SK-N-SH treated with all-trans-retinoic acid at 6 μM for 48 hours (cell line): ENCODE results near the gene USP14.
"Not testable (repeated sequence)": the region's sequence is repeated elsewhere in the genome, so short reads cannot be mapped to it uniquely, and the experiment has no call there.

ENCODE experiments used
- ATAC-seq: fragments of 200-7000 bp; cut with Tn5 transposase; 3 replicates; pipeline ENCODE4 v1.9.1; 2020; ENCODE audit warnings: mild to moderate bottlenecking, moderate library complexity
- ARNTL ChIP-seq: fragments of 450-650 bp; formaldehyde crosslinking; IDR thresholded peaks from 2 replicates; pipeline ENCODE4 v1.5.0; 2020; ENCODE audit warnings: low read depth, mild to moderate bottlenecking, moderate library complexity, borderline replicate concordance
- BACH2 ChIP-seq: fragments of 250-450 bp; sonication (Bioruptor Pico); IDR thresholded peaks from 2 replicates; pipeline ENCODE4 v1.9.0; 2021; ENCODE audit warnings: mild to moderate bottlenecking, borderline replicate concordance
- ESRRG ChIP-seq: fragments of 250-450 bp; sonication (Bioruptor Pico); IDR thresholded peaks from 2 replicates; pipeline ENCODE4 v1.6.1; 2021; ENCODE audit warnings: mild to moderate bottlenecking
- GLIS3 ChIP-seq: fragments of 250-450 bp; sonication (Bioruptor Pico); IDR thresholded peaks from 2 replicates; pipeline ENCODE4 v1.5.0; 2020; ENCODE audit warnings: mild to moderate bottlenecking, moderate library complexity
- ISL1 ChIP-seq: fragments of 250-450 bp; sonication (Bioruptor Pico); IDR thresholded peaks from 2 replicates; pipeline ENCODE4 v2.1.2; 2022; ENCODE audit warnings: mild to moderate bottlenecking, moderate library complexity
- OSR1 ChIP-seq: fragments of 250-450 bp; sonication (Bioruptor Pico); IDR thresholded peaks from 2 replicates; pipeline ENCODE4 v1.8.0; 2022; ENCODE audit warnings: moderate library complexity, mild to moderate bottlenecking, inconsistent platforms
- PPARA ChIP-seq: fragments of 250-450 bp; sonication (Bioruptor Pico); IDR thresholded peaks from 2 replicates; pipeline ENCODE4 v1.5.0; 2020; ENCODE audit warnings: mild to moderate bottlenecking, borderline replicate concordance
- SNAI2 ChIP-seq: fragments of 250-450 bp; sonication (Bioruptor Pico); IDR thresholded peaks from 2 replicates; pipeline ENCODE4 v1.5.0; 2020; ENCODE audit warnings: mild to moderate bottlenecking, moderate library complexity
- TCF4 ChIP-seq: fragments of 250-450 bp; sonication (Bioruptor Pico); IDR thresholded peaks from 2 replicates; pipeline ENCODE4 v1.8.0; 2021; ENCODE audit warnings: mild to moderate bottlenecking, moderate library complexity, borderline replicate concordance
- ZC3H10 ChIP-seq: fragments of 250-450 bp; sonication (Bioruptor Pico); IDR thresholded peaks from 2 replicates; pipeline ENCODE4 v1.5.1; 2021; ENCODE audit warnings: mild to moderate bottlenecking, moderate library complexity
- ZFP3 ChIP-seq: fragments of 250-450 bp; sonication (Bioruptor Pico); IDR thresholded peaks from 2 replicates; pipeline ENCODE4 v1.5.0; 2020; ENCODE audit warnings: mild to moderate bottlenecking, moderate library complexity
- ZFP30 ChIP-seq: fragments of 450-650 bp; formaldehyde crosslinking; IDR thresholded peaks from 2 replicates; pipeline ENCODE4 v1.5.0; 2022; ENCODE audit warnings: mild to moderate bottlenecking, moderate library complexity
- ZNF565 ChIP-seq: fragments of 450-650 bp; formaldehyde crosslinking; conservative IDR thresholded peaks from 2 replicates; pipeline ENCODE4 v1.5.0; 2020; ENCODE audit warnings: low read depth, mild to moderate bottlenecking, moderate library complexity
- ZNF70 ChIP-seq: fragments of 450-650 bp; formaldehyde crosslinking; IDR thresholded peaks from 2 replicates; pipeline ENCODE4 v1.5.0; 2020; ENCODE audit warnings: mild to moderate bottlenecking, moderate library complexity
- ZNF8 ChIP-seq: fragments of 450-650 bp; formaldehyde crosslinking; IDR thresholded peaks from 2 replicates; pipeline ENCODE4 v1.5.0; 2020; ENCODE audit warnings: mild to moderate bottlenecking, moderate library complexity
- TF ChIP-seq, protein P1 (sequence below): fragments of 250-450 bp; sonication (Bioruptor Pico); IDR thresholded peaks from 2 replicates; pipeline ENCODE4 v1.8.0; 2021; ENCODE audit warnings: low read depth, mild to moderate bottlenecking, moderate library complexity, borderline replicate concordance
- TF ChIP-seq, protein P2 (sequence below): fragments of 250-450 bp; sonication (Bioruptor Pico); IDR thresholded peaks from 2 replicates; pipeline ENCODE4 v1.5.1; 2021; ENCODE audit warnings: mild to moderate bottlenecking, moderate library complexity
- TF ChIP-seq, protein P3 (sequence below): fragments of 250-450 bp; sonication (Bioruptor Pico); IDR thresholded peaks from 2 replicates; pipeline ENCODE4 v1.5.1; 2020; ENCODE audit warnings: low read depth, mild to moderate bottlenecking, moderate library complexity
- TF ChIP-seq, protein P4 (sequence below): fragments of 250-450 bp; sonication (Bioruptor Pico); IDR thresholded peaks from 2 replicates; pipeline ENCODE4 v1.5.0; 2020; ENCODE audit warnings: mild to moderate bottlenecking, moderate library complexity

The USP14 gene

DNA sequence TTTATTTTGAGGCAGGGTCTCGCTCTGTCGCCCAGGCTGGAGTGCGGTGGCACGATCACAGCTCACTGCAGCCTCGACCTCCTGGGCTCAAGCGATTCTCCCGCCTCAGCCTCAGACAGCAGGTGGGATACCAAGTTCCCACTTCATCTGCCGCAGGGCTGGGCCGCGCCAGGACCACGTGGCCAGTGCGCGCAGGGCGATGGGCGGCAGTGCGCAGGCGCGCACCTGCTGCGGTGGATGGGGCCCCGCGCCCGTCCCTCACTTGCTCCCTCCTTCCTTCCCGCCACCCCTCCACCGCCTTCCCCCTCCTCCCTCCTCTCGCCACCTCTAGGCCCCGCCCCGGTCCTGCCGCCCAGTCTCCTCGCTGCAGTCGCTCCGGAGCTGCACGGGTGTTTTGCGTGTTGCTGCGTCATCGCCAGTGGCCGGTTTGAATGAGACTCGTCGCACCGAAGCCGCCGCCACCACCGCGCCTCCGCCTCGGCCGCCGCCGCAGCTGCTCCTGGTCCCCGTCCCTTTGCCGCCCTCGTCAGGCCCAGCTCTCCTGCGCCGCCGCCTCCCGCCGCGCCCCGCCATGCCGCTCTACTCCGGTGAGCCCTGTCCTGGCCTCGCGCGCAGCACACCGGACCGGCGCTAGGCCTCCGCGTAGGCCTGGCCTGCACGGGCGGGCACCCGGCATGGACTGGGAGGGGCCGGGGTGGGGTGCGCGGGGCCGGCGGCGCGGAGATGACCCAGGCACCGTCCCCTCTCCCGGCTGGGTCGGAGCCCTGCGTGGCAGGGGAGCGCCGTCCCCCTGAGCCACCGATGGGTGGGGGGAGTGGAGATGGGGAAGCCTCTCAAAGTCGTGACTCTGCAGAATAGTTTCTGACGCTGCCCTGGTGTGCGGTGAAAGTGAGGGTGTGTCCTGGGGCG, at the start of gene USP14:
Gene USP14, plus strand, starts transcription at position 430 of the 909 bp plus-strand sequence. Its CDS starts 142 bp downstream, at position 572.
- TF ChIP-seq, protein P1, sequence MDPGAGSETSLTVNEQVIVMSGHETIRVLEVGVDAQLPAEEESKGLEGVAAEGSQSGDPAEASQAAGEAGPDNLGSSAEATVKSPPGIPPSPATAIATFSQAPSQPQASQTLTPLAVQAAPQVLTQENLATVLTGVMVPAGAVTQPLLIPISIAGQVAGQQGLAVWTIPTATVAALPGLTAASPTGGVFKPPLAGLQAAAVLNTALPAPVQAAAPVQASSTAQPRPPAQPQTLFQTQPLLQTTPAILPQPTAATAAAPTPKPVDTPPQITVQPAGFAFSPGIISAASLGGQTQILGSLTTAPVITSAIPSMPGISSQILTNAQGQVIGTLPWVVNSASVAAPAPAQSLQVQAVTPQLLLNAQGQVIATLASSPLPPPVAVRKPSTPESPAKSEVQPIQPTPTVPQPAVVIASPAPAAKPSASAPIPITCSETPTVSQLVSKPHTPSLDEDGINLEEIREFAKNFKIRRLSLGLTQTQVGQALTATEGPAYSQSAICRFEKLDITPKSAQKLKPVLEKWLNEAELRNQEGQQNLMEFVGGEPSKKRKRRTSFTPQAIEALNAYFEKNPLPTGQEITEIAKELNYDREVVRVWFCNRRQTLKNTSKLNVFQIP (CRISPR knock-in tag): no peak
- TF ChIP-seq ZFP30 (CRISPR knock-in tag): no peak
- no peak for TF ChIP-seq ISL1 (CRISPR knock-in tag)
- TF ChIP-seq, protein P2, sequence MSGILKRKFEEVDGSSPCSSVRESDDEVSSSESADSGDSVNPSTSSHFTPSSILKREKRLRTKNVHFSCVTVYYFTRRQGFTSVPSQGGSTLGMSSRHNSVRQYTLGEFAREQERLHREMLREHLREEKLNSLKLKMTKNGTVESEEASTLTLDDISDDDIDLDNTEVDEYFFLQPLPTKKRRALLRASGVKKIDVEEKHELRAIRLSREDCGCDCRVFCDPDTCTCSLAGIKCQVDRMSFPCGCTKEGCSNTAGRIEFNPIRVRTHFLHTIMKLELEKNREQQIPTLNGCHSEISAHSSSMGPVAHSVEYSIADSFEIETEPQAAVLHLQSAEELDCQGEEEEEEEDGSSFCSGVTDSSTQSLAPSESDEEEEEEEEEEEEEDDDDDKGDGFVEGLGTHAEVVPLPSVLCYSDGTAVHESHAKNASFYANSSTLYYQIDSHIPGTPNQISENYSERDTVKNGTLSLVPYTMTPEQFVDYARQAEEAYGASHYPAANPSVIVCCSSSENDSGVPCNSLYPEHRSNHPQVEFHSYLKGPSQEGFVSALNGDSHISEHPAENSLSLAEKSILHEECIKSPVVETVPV (CRISPR knock-in tag): no peak
- no peak for TF ChIP-seq OSR1 (CRISPR knock-in tag)
- TF ChIP-seq GLIS3 (CRISPR knock-in tag): no peak
- TF ChIP-seq ARNTL (CRISPR knock-in tag): no peak
- no peak for TF ChIP-seq PPARA (CRISPR knock-in tag)
- TF ChIP-seq, protein P3, sequence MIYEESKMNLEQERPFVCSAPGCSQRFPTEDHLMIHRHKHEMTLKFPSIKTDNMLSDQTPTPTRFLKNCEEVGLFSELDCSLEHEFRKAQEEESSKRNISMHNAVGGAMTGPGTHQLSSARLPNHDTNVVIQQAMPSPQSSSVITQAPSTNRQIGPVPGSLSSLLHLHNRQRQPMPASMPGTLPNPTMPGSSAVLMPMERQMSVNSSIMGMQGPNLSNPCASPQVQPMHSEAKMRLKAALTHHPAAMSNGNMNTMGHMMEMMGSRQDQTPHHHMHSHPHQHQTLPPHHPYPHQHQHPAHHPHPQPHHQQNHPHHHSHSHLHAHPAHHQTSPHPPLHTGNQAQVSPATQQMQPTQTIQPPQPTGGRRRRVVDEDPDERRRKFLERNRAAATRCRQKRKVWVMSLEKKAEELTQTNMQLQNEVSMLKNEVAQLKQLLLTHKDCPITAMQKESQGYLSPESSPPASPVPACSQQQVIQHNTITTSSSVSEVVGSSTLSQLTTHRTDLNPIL (CRISPR knock-in tag): no peak
- TF ChIP-seq ZFP3 (CRISPR knock-in tag): no peak
- TF ChIP-seq ZNF565 (CRISPR knock-in tag): no peak
- TF ChIP-seq, protein P4, sequence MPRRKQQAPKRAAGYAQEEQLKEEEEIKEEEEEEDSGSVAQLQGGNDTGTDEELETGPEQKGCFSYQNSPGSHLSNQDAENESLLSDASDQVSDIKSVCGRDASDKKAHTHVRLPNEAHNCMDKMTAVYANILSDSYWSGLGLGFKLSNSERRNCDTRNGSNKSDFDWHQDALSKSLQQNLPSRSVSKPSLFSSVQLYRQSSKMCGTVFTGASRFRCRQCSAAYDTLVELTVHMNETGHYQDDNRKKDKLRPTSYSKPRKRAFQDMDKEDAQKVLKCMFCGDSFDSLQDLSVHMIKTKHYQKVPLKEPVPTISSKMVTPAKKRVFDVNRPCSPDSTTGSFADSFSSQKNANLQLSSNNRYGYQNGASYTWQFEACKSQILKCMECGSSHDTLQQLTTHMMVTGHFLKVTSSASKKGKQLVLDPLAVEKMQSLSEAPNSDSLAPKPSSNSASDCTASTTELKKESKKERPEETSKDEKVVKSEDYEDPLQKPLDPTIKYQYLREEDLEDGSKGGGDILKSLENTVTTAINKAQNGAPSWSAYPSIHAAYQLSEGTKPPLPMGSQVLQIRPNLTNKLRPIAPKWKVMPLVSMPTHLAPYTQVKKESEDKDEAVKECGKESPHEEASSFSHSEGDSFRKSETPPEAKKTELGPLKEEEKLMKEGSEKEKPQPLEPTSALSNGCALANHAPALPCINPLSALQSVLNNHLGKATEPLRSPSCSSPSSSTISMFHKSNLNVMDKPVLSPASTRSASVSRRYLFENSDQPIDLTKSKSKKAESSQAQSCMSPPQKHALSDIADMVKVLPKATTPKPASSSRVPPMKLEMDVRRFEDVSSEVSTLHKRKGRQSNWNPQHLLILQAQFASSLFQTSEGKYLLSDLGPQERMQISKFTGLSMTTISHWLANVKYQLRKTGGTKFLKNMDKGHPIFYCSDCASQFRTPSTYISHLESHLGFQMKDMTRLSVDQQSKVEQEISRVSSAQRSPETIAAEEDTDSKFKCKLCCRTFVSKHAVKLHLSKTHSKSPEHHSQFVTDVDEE (CRISPR knock-in tag): no peak
- no peak for TF ChIP-seq SNAI2 (CRISPR knock-in tag)
- no peak for TF ChIP-seq TCF4 (CRISPR knock-in tag)
- TF ChIP-seq ZC3H10 (CRISPR knock-in tag): no peak
- no peak for TF ChIP-seq BACH2 (CRISPR knock-in tag)
- no peak for TF ChIP-seq ESRRG
- no peak for TF ChIP-seq ZNF8 (CRISPR knock-in tag)
- TF ChIP-seq ZNF70 (CRISPR knock-in tag): no peak
- ATAC-seq: peak; percentile 94

DNA sequence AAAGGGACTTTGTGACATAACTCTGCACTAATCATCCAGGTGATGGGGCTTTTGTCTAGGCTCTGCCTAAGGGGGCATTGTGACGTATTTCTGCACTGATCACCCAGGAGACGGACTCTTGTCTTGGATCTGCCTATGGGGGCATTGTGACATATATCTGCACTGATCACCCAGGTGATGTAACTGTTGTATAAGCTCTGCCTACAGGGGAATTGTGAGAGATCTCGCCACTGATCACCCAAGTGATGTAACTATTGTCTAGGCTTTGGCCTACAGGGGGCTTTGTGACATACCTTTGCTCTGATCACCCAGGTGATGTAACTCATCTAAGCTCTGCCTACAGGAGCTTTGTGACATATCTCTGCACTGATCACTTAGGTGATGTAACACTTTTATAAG, 49.7 kb upstream of the USP14 start:
- ATAC-seq: peak; percentile 16

DNA sequence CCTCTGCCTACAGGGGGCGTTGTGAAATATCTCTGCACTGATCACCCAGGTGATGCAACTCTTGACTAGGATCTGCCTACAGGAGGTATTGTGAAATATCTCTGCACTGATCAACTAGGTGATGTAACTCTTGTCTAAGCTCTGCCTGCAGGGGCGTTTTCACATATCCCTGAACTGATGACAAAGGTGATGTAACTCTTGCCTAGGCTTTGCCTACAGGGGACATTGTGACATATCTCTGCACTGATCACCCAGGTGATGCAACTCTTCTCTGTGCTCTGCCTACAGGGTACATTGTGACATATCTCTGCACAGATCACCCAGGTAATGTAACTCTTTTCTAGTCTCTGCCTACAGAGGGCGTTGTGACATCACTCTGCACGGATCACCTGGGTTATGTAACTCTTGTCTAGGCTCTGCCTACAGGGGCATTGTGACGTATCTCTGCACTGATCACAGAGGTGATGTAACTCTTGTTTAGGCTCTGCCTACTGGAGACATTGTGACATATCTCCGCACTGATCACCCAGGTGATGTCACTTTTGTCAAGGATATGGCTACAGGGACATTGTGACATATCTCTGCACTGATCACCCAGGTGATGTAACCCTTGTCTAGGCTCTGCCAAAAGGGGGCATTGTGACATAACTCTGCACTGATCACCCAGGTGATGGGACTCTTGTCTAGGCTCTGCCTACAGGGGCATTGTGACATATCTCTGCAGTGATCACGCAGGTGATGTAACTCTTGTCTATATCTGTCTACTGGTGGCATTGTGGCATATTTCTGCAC, 49.0 kb upstream of the USP14 start:
- ATAC-seq: peak; percentile 11; the same call in 1 of the 3 replicates

DNA sequence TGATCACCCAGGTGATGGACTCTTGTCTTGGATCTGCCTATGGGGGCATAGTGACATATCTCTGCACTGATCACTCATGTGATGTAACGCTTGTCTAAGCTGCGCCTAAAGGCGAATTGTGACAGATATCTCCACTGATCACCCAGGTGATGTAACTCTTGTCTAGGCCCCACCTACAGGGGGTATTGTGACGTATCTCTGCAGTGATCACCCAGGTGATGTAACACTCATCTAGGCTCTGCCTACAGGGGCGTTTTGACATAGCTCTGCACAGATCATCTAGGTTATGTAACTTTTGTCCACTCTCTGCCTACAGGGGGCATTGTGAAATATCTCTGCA, 48.5 kb upstream of the USP14 start:
- not testable (repeated sequence) for ATAC-seq

DNA sequence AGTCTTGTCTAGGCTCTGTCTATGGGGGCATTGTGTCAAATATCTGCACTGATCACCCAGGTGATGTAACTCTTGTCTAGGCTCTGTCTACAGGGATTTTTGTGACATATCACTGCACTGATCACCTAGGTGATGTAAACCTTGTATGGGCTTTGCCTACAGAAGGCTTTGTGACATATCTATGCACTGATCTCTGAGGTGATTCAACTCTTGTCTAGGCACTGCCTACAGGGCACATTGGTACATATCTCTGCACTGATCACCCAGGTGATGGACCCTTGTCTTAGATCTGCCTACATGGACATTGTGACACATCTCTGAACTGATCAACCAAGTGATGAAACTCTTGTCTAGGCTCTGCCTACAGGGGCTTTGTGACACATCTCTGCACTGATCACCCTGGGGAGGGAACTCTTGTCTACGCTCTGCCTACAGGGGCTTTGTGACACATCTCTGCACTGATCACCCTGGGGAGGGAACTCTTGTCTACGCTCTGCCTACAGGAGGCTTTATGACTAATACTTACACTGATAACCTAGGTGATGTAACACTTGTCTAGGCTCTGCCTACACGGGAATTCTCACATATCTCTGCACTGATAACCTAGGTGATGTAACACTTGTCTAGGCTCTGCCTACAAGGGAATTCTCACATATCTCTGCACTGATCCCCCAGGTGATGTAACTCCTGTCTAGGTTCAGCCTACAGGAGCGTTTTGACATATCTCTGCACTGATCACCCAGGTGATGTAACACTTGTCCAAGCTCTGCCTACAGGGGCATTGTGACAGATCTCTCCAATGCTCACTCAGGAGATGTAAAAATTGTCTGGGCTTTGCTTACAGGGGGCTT, 47.8 kb upstream of the USP14 start:
- not testable (repeated sequence) for ATAC-seq
